ENCODE data around the gene SCARF2. TPM values are rescaled to one million over a fixed set of nuclear protein-coding genes. Genes with fewer than 3 reads are reported as not detected.
"Not testable (repeated sequence)": the region's sequence is repeated elsewhere in the genome, so short reads cannot be mapped to it uniquely, and the experiment has no call there.

Gene SCARF2
- total RNA-seq, 6 experiments from 2014 or later, result 65.1 to 92.3 (median 68.9) TPM

DNA sequence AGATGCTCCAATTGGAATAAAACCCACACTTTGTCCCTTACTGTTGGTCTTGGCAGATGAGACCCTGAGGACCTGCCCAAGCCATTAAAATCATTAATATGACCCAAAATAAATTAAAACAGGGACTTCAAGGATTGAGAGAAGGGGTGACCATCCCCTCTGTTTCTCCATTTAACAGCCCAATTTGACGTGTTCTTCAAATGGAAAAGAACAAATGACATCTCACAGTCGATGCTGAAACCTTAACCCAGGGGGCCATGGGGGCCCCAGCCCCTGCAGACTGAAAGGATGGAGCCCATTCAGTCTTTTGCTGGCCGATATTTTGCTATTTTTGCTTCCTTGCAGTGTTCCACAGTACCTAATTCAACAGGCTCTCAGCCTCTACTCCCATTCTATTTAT is 23.2 kb downstream of the SCARF2 start:
- Mint-ChIP-seq H3K4me1 (ENCODE audit: low read depth) (peaks cover 6% of the 10 kb centered on the region; the same call in 1 of the 2 replicates), H3K9me3 (no peaks in the 10 kb centered on the region), H3K4me3 (no peak overlapping the region), H3K27me3 (ENCODE audit: insufficient read depth) (no peaks in the 10 kb centered on the region; the same call in none of the 2 replicates), H3K36me3 (ENCODE audit: low read depth) (no peaks in the 10 kb centered on the region), H3K27ac (no peak overlapping the region)
- DNase-seq, result no peak
- TF ChIP-seq, protein P1, sequence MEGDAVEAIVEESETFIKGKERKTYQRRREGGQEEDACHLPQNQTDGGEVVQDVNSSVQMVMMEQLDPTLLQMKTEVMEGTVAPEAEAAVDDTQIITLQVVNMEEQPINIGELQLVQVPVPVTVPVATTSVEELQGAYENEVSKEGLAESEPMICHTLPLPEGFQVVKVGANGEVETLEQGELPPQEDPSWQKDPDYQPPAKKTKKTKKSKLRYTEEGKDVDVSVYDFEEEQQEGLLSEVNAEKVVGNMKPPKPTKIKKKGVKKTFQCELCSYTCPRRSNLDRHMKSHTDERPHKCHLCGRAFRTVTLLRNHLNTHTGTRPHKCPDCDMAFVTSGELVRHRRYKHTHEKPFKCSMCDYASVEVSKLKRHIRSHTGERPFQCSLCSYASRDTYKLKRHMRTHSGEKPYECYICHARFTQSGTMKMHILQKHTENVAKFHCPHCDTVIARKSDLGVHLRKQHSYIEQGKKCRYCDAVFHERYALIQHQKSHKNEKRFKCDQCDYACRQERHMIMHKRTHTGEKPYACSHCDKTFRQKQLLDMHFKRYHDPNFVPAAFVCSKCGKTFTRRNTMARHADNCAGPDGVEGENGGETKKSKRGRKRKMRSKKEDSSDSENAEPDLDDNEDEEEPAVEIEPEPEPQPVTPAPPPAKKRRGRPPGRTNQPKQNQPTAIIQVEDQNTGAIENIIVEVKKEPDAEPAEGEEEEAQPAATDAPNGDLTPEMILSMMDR (IDR thresholded peaks at IDR 0.05), result no peak

DNA sequence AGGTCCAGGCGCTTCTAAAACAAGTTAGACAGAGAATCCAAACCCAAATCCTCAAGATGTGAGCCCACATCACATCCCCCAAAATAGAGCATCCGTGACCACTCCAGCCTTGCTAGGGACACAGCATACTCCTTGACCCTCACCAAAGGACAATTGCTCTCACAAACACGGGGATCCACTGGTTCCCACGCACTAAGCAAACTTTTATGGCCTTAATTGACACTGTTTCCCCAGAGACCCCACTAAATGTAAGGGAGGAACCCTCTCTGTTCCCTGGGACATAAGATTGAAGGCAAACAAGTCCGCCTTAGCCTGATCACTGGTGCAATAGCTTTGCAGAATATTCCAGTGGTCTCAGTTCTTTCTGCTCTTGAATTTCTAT is 23.6 kb downstream of the SCARF2 start:
- TF ChIP-seq, protein P1 (IDR thresholded peaks at IDR 0.05), result no peak
- Mint-ChIP-seq H3K27me3 (ENCODE audit: insufficient read depth) (no peaks in the 10 kb centered on the region; the same call in none of the 2 replicates), H3K27ac (no peak overlapping the region), H3K4me3 (no peak overlapping the region), H3K4me1 (ENCODE audit: low read depth) (peaks cover 6% of the 10 kb centered on the region; the same call in 1 of the 2 replicates), H3K9me3 (no peaks in the 10 kb centered on the region), H3K36me3 (ENCODE audit: low read depth) (no peaks in the 10 kb centered on the region)
- no peak for DNase-seq

DNA sequence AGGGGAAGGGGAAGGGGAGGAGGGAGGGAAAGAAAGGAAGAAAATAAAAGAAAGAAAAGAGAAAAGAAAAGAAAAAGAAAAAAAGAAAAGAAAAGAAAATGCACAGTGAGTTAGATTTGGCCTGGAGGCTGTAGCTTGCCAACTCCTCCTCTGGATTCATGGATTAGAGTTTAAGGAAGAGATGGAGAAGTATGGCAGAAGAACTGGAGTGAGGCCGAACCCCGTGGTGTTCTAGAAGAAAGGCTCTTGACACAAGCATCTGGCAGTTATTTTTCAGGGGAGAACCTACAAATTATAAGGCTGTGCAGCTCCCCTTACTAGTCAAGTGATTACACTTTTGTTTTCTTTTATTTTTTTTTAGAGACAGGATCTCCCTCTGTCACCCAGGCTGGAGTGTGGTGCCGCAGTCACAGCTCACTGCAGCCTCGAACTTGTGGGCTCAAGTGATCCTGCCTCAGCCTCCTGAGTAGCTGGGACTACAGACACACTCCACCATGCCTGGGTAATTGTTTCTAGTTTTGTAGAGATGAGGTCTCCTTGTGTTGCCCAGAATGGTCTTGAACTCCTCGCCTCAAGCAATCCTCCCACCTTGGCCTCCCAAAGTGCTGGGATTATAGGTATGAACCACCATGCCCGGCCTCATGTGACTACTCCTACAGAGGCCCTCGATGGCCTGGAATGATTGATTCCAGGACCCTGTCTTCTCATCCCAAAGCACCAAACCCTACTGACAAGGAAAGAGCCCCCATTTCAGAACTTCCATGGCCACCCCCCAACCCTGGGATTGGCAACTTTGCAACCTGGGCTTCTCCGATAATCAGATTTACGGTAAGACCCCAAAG is 24.2 kb downstream of the SCARF2 start:
- H3K36me3 Mint-ChIP-seq (ENCODE audit: low read depth), result no peaks in the 10 kb centered on the region
- H3K4me1 Mint-ChIP-seq (ENCODE audit: low read depth), result peaks cover 6% of the 10 kb centered on the region; the same call in 1 of the 2 replicates
- H3K9me3 Mint-ChIP-seq, result no peaks in the 10 kb centered on the region
- H3K4me3 Mint-ChIP-seq, result no peak overlapping the region
- no peak for DNase-seq
- TF ChIP-seq, protein P1 (IDR thresholded peaks at IDR 0.05), result no peak
- no peaks in the 10 kb centered on the region; the same call in none of the 2 replicates for H3K27me3 Mint-ChIP-seq (ENCODE audit: insufficient read depth)
- H3K27ac Mint-ChIP-seq, result no peak overlapping the region

DNA sequence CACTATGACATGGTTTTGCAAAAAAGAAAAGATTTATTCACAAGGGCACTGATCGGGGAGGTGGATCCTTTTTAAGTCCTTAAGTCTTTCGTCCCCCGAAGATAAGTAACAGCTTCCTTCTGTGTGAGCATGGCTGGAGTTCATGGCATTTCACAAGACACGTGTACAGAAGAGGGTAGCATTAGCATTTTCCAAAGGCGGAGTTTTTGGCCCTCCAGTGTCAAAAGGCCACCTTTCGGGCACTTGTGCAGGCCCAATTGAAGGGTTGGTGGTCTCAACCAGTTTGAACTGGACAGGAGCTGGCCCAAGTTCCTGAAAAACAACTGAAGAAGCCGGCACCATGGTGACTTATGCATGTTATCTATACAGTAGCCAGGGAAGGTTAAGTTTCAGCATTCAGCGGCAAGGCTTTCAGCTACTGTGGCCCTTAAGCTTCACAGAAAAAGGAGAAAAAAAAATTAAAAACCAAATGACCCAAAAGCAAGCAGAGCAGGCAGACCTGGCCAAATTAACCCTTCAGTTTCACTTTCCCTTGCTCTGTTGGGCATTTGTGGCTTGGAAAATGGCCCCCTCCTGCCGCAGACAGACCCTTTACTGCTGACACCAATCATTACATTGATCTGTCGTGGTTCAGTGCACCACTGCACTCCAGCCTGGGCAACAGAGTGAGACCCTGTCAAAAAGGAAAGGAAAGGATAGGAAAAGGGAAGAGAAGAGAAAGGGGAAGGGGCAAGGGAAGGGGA is 25.0 kb downstream of the SCARF2 start:
- H3K9me3 Mint-ChIP-seq, result no peaks in the 10 kb centered on the region

DNA sequence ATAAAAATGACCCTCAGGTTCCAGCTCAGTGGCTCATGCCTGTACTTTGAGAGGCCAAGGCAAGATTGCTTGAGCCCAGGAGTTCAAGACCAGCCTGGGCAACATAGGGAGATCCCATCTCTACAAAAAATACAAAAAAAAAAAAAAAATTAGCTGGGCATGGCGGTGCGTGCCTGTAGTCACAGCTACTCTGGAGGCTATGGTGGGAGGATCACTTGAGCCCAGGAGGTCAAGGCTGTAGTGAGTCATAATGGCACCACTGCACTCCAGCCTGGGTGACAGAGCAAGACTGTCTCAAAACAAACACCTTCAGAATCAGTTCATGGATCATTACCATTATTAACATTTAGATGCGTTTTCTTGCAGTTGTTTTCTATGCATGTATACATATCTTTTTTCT is 28.2 kb downstream of the SCARF2 start:
- H3K4me1 Mint-ChIP-seq (ENCODE audit: low read depth); DNase-seq; H3K4me3 Mint-ChIP-seq; H3K36me3 Mint-ChIP-seq (ENCODE audit: low read depth); H3K9me3 Mint-ChIP-seq; H3K27ac Mint-ChIP-seq; H3K27me3 Mint-ChIP-seq (ENCODE audit: insufficient read depth): not testable (repeated sequence)

More for the DNA sequence above, 25.0 kb downstream of the SCARF2 start:
- Mint-ChIP-seq H3K27me3 (ENCODE audit: insufficient read depth) (no peaks in the 10 kb centered on the region; the same call in 1 of the 2 replicates), H3K27ac (no peak overlapping the region), H3K36me3 (ENCODE audit: low read depth) (no peaks in the 10 kb centered on the region), H3K4me3 (no peak overlapping the region), H3K4me1 (ENCODE audit: low read depth) (peaks cover 6% of the 10 kb centered on the region; the same call in 1 of the 2 replicates)
- DNase-seq, result no peak
- TF ChIP-seq, protein P1 (IDR thresholded peaks at IDR 0.05), result no peak
